NCI-H82 (cell line): ENCODE measurements around the gene MFSD12.
"Not testable (repeated sequence)": the region's sequence is repeated elsewhere in the genome, so short reads cannot be mapped to it uniquely, and the experiment has no call there.

Source experiments
- DNase-seq: peaks from one replicate; lab custom pipeline; 2025; lab: John Stamatoyannopoulos, UW

MFSD12 gene

DNA sequence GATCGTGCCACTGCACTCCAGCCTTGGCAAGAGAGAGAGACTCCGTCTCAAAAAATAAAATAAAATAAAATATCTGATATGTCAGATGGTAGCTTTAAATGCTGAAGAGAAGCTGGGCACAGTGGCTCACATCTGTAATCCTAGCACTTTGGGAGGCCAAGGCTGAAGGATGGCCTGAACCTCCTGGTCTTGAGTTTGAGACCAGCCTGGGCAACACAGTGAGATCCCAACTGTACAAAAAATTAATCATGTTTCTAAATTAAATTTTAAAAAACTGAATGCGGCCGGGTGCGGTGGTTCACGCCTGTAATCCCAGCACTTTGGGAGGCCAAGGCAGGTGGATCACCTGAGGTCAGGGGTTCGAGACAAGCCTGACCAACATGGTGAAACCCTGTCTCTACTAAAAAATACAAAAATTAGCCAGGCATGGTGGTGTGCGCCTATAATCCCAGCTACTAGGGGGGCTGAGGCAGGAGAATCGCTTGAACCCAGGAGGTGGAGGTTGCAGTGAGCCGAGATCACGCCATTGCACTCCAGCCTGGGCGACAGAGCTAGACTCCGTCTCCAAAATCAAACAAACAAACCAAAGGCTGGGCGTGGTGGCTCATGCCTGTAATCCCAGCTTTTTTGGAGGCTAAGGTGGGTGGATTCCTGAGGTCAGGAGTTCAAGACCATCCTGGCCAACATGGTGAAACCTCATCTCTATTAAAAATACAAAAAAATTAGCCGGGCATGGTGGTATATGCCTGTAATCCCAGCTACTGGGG, 26.8 kb upstream of the MFSD12 start:
- not testable (repeated sequence) for DNase-seq

DNA sequence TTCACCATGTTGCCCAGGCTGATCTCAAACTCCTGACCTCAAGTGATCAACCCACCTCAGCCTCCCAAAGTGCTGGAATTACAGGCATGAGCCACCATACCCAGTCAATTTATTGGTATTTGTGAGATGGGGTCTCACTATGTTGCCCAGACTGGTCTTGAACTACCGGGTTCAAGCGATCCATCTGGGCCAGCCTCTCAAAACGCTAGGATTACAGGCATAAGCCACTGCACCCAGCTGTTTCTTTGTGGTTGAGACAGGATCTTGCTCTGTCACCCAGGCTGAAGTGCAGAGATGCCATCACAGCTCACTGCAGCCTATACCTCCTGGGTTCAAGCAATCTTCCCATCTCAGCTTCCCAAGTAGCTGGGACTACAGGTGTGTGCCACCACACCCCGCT, 24.4 kb upstream of the MFSD12 start:
- DNase-seq: not testable (repeated sequence)

- DNase-seq: no peak
These were observed 23.0 kb upstream of the MFSD12 start for GRCh38 chr19:3580156-3580934.

DNA sequence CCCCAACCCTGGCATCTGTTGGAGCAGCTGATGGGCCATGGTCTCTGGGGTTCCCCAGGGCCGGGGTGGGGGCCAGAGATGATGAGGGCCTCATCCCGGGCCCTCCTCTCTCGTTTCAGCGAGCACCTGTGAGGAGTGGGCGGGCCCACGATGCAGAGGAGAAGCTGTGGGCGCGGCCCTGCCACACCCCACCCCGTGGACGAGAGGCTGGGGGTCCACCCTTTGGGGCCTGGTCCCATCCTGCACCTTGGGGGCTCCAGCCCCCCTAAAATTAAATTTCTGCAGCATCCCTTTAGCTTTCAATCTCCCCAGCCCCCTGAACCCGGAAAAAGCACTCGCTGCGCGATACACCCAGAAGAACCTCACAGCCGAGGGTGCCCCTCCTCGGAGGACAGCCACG, 21.0 kb upstream of the MFSD12 start:
- no peak for DNase-seq

- DNase-seq: no peak
These were observed 20.4 kb upstream of the MFSD12 start for GRCh38 chr19:3577723-3578344.

DNA sequence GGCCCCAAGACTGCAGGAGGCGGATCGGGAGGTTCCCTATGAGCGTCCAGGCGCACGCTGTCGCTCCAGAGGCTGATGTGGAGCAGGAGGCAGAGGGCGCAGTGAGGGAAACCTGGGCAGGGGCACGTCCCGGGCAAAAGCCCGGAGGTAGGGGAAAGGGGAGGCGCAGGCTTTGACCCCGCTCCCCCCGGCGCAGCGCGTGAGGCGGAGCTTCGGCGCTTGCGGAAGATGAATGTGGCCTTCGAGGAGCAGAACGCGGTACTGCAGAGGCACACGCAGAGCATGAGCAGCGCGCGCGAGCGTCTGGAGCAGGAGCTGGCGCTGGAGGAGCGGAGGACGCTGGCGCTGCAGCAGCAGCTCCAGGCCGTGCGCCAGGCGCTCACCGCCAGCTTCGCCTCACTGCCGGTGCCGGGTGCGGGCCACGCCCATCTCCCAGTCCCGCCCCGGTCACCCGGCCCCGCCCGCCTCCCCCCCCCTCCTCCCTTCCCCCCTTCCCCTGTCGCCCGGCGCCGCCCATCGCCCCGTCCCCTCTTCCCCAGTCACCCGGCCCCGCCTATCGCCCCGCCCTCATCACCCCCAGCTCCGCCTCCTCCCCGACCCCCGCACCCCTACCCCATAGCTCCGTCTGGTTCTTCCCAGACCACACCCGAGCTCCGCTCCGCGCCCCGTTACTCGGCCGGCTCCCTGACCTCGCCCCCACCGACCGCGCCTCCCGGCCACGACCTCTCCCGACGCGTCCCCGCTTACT, 19.5 kb upstream of the MFSD12 start:
- no peak for DNase-seq

DNA sequence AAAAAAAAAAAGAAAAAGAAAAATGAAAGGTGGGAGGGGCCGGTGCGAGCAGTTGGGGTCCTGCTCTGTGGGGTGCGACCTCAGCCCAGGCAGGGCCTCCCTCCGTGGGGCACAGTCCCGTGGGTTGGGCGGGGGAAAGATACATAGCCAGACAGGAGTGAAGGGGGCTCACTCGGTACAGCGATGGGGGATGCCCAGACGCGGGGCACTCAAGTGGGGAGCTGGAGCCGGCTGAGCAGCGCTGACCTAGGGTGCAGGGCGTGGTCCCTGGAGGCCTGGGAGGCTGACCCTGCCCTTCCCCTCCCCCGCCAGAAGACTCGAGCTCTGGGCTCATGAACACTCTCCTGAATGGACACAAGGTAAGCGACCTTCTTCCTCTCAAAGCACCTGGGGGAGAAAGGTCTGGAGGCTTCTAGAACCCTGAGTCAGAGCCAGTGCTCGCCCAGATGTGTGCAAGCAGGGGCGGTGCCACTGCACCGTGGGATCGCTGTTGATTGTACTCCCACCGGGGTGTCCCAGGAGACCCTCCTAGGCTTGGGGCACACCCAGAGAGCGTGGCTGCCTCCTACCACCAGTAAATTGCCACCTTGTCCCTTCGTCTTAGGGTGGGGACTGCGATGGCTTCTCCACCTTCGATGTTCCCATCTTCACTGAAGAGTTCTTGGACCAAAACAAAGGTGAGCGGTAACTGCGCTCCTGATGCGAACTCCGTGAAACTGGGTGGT, 18.7 kb upstream of the MFSD12 start:
- DNase-seq: no peak

DNA sequence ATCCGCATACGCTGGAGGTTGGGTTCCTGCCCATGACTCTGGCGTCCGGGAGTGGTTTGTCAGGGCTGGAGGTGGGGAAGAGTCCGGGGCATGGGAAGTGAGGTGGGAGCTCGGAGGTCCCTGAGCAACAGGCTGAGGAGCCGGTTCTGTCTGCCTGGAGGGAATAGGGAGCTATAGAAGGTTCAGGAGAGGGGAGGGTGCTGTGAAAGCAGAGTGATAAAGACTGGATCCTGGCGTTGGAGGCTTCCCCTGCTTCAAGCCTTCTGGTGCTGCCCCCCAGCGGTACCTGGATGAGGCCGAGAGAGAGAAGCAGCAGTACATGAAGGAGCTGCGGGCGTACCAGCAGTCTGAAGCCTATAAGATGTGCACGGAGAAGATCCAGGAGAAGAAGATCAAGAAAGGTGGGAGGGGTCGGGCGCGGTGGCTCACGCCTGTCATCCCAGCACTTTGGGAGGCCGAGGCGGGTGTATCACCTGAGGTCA, 17.9 kb upstream of the MFSD12 start:
- peak; percentile 40 for DNase-seq

GRCh38 chr19:3573858-3574637, 16.7 kb upstream of the MFSD12 start:
- peak; percentile 95 for DNase-seq

DNA sequence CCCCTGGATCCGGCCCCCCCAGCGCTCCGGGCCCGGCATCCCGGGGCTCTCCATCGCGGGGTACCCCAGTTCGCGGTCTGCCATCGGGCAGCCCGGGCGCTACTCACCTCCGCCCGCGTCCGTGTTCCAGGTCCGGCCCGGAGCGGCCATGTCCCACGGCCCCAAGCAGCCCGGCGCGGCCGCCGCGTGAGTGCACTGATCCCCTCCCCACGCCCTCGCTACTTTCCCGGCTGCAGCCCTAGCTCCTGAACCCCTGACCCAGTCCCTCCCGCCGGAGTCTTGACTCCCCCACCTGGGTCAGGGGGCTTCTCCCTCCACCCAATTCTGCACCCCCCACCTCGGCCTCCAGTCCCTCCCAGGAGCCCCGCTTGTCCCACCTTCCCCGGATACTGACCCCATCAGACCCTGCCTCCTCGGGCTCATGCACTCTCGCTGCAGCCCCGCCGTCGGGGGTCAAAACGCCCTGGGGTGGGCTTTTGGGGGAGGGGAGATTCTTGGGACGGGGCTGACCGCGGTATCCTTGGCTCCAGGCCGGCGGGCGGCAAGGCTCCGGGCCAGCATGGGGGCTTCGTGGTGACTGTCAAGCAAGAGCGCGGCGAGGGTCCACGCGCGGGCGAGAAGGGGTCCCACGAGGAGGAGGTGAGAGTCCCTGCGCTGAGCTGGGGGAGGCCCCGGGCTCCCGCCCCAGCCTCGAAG, 15.9 kb upstream of the MFSD12 start:
- DNase-seq: peak; percentile 39

- DNase-seq: no peak
These were observed 15.4 kb upstream of the MFSD12 start, which contains the start of gene HMG20B for GRCh38 chr19:3572855-3573161. TSS of gene HMG20B (plus strand) at chr19:3572944. CDS start at chr19:3573310, 366 bp downstream.

GRCh38 chr19:3572132-3572854, 14.9 kb upstream of the MFSD12 start:
- peak; percentile 99 for DNase-seq

GRCh38 chr19:3570606-3571011, 13.2 kb upstream of the MFSD12 start:
- DNase-seq: no peak

DNA sequence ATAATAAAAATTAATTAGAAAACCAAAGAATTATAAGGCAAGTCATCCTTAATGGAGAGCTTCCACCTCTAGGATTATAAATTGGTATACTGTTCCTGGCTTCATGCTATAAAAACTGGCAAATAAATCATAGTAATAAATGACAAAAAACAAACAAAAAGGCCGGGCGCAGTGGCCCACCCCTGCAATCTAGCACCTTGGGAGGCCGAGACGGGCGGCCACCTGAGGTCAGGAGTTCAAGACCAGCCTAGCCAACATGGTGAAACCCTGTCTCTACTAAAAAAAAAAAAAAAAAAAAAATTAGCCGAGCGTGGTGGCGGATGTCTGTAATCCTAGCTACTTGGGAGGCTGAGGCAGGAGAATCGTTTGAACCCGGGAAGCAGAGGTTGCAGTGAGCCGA, 12.7 kb upstream of the MFSD12 start:
- DNase-seq: not testable (repeated sequence)

GRCh38 chr19:3565139-3565538, 7.8 kb upstream of the MFSD12 start:
- DNase-seq: no peak

DNA sequence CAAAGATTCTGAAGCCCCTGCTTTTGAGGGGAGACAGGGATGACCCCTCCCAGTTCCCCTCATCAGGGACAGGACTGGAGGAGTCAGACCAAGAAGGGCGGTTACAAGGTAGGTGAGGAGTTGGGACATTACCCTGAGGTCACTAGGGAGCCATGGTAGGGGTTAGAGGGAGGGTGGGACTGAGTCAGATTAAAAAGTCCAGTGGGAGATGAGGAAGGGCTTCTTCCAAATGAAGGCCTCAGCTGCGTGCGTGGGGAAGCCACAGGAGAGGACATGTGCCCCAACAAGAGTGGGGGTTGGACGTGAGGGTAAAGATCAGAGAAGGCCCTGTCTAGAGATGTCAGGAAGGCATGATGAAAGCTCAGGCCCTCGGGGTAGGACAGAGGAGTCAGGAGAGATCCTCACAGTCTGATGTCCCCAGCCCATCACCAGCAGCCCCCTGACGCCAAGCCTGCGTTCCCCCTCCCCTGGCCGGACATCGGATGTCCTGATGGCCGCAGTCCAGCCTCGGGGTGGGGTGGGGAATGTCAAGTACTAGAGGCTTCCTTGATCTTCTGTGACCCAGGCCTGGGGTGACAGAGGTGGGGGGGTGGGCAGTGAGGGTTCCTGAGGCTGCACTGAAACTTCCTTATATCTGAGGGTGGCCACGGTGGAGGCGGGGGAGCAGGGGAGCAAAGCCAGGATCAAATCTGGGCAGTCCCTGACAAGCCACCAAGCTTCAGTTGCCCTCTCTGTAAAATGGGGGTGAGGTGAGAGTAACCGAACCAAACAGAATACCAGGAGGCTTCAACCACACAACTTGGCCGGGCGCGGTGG, 6.5 kb upstream of the MFSD12 start:
- DNase-seq: no peak

DNA sequence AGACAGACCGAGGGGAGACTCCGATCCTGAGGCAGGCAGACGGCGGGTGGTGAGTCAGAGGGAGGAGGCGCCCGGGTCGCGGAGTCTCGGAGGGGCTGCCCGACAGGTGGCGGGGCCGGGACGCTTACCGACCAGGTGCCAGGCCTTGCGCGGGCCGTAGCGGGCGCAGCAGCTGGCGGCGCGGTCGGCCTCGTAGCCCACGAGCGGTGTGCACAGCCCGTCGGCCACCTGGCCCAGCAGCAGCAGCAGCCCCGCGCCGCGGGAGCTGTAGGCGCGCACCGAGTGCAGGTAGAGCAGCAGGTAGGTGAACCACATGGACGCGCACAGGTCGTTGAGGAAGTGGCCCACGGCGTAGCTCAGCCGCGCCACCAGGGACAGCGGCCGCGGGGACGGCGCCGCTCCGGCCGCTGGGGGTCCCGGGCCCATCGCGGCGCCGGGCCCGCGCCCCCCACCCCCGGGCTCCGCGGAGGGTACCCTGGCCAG, 367 bp downstream of the MFSD12 start:
- DNase-seq: peak; percentile 27

DNA sequence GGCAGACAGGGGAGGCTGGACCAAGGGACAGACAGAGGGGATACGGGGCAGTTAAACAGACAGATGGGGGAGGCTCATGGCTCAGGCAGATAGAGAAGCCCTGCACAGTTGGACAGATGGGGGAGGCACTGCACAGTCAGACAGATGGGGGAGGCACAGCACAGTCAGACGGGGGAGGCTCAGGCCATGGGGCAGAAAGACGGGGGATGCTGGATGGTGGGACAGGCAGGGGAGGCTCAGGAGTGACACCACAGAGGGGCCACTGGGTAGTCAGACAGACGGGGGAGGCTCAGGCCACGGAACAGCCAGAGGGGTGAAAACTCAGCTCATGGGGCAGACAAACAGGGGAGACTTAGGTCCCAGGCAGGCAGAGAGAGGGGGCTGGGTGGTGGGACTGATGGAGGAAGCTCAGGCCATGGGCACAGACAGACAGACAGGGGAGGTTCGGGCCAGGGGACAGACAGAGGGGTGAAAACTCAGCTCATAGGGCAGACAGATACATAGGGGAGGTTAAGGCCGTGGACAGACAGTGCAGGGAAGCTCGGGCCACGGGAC, 886 bp downstream of the MFSD12 start:
- DNase-seq: no peak
